Measurements from ENCODE around the gene AKAP12. TPM values are rescaled to one million over a fixed set of nuclear protein-coding genes. Genes with fewer than 3 reads are reported as not detected.

AKAP12 gene
- total RNA-seq, 1 experiment from 2014 or later = 90.0 TPM

- DNase-seq (ENCODE audit: low spot score) = no peak
- ATAC-seq = no peak
- H3K27ac Mint-ChIP-seq = no peak overlapping the region
- H3K36me3 Mint-ChIP-seq = no peaks in the 10 kb centered on the region
- no peak overlapping the region for H3K4me3 Mint-ChIP-seq
- H3K4me1 Mint-ChIP-seq = peaks cover 18% of the 10 kb centered on the region
- no peaks in the 10 kb centered on the region for H3K9me3 Mint-ChIP-seq
- no peak for TF ChIP-seq ZNF532 (CRISPR knock-in tag; IDR thresholded peaks at IDR 0.05; ENCODE audit: borderline replicate concordance)
- TF ChIP-seq CREM (CRISPR knock-in tag; IDR thresholded peaks at IDR 0.05) = no peak
- TF ChIP-seq CTCF (IDR thresholded peaks at IDR 0.05) = no peak
- no peak for TF ChIP-seq FOXP1 (CRISPR knock-in tag; IDR thresholded peaks at IDR 0.05; ENCODE audit: borderline replicate concordance)
- TF ChIP-seq, protein P1, sequence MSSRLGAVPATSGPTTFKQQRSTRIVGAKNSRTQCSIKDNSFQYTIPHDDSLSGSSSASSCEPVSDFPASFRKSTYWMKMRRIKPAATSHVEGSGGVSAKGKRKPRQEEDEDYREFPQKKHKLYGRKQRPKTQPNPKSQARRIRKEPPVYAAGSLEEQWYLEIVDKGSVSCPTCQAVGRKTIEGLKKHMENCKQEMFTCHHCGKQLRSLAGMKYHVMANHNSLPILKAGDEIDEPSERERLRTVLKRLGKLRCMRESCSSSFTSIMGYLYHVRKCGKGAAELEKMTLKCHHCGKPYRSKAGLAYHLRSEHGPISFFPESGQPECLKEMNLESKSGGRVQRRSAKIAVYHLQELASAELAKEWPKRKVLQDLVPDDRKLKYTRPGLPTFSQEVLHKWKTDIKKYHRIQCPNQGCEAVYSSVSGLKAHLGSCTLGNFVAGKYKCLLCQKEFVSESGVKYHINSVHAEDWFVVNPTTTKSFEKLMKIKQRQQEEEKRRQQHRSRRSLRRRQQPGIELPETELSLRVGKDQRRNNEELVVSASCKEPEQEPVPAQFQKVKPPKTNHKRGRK (CRISPR knock-in tag; IDR thresholded peaks at IDR 0.05; ENCODE audit: borderline replicate concordance) = no peak
- no peak for TF ChIP-seq ZNF121 (CRISPR knock-in tag; IDR thresholded peaks at IDR 0.05)
- no peak for TF ChIP-seq ZNF263 (CRISPR knock-in tag; IDR thresholded peaks at IDR 0.05; ENCODE audit: low read depth)
- no peak for TF ChIP-seq ZNF671 (CRISPR knock-in tag; IDR thresholded peaks at IDR 0.05)
- TF ChIP-seq IRF1 (CRISPR knock-in tag; IDR thresholded peaks at IDR 0.05) = no peak
- TF ChIP-seq ATF1 (CRISPR knock-in tag; IDR thresholded peaks at IDR 0.05) = no peak
- TF ChIP-seq, protein P2, sequence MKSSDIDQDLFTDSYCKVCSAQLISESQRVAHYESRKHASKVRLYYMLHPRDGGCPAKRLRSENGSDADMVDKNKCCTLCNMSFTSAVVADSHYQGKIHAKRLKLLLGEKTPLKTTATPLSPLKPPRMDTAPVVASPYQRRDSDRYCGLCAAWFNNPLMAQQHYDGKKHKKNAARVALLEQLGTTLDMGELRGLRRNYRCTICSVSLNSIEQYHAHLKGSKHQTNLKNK (CRISPR knock-in tag; IDR thresholded peaks at IDR 0.05) = no peak
- no peak for TF ChIP-seq RELA (CRISPR knock-in tag; IDR thresholded peaks at IDR 0.05; ENCODE audit: borderline replicate concordance)
- H3K27me3 Mint-ChIP-seq (ENCODE audit: low read depth) = no peaks in the 10 kb centered on the region
- CTCF ChIA-PET = interaction anchor here (1.0 kb wide), 1 partner anchor 9 kb away, joined by 3 read pairs; no protein-coding TSS in a partner anchor
- POLR2A ChIA-PET = no interaction called here
Observed at GRCh38 chr6:151300267-151300991, 60.7 kb downstream of the AKAP12 start.

DNA sequence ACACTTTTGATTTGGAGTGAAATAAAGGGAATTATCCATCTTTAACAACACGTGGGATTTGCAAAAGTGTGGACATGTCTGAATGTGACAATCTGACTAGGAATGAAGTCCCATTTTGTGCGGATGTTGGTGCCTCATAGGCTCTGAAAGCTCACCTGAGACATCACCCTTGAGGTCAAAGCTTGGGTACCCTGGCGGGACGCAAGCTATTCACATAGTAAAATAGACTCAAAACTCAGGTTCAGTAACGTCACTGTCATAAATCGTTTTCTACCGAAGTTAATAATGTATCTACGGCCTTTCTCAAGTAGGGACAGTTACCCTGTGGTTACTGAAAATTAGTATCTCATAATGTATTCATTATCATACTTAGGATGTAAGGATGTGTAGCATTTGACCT lies 61.8 kb downstream of the AKAP12 start:
- CTCF ChIA-PET = interaction anchor here (0.6 to 0.8 kb wide), 2 partner anchors 23 to 287 kb away, joined by 3 read pairs; no protein-coding TSS in a partner anchor
- POLR2A ChIA-PET = no interaction called here
- Mint-ChIP-seq H3K9me3 (no peaks in the 10 kb centered on the region), H3K36me3 (no peaks in the 10 kb centered on the region), H3K27me3 (ENCODE audit: low read depth) (no peaks in the 10 kb centered on the region), H3K4me1 (peaks cover 18% of the 10 kb centered on the region), H3K27ac (no peak overlapping the region), H3K4me3 (no peak overlapping the region)
- DNase-seq (ENCODE audit: low spot score) (no peak), ATAC-seq (no peak)
- no peak for TF ChIP-seq NR1H2 (CRISPR knock-in tag; IDR thresholded peaks at IDR 0.05)
- TF ChIP-seq, protein P3, sequence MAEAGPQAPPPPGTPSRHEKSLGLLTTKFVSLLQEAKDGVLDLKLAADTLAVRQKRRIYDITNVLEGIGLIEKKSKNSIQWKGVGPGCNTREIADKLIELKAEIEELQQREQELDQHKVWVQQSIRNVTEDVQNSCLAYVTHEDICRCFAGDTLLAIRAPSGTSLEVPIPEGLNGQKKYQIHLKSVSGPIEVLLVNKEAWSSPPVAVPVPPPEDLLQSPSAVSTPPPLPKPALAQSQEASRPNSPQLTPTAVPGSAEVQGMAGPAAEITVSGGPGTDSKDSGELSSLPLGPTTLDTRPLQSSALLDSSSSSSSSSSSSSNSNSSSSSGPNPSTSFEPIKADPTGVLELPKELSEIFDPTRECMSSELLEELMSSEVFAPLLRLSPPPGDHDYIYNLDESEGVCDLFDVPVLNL (CRISPR knock-in tag; IDR thresholded peaks at IDR 0.05; ENCODE audit: borderline replicate concordance, low read depth) = no peak
- TF ChIP-seq, protein P4, sequence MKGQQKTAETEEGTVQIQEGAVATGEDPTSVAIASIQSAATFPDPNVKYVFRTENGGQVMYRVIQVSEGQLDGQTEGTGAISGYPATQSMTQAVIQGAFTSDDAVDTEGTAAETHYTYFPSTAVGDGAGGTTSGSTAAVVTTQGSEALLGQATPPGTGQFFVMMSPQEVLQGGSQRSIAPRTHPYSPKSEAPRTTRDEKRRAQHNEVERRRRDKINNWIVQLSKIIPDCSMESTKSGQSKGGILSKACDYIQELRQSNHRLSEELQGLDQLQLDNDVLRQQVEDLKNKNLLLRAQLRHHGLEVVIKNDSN (CRISPR knock-in tag; IDR thresholded peaks at IDR 0.05) = no peak
- no peak for TF ChIP-seq AR (CRISPR knock-in tag; IDR thresholded peaks at IDR 0.05)
- TF ChIP-seq, protein P5, sequence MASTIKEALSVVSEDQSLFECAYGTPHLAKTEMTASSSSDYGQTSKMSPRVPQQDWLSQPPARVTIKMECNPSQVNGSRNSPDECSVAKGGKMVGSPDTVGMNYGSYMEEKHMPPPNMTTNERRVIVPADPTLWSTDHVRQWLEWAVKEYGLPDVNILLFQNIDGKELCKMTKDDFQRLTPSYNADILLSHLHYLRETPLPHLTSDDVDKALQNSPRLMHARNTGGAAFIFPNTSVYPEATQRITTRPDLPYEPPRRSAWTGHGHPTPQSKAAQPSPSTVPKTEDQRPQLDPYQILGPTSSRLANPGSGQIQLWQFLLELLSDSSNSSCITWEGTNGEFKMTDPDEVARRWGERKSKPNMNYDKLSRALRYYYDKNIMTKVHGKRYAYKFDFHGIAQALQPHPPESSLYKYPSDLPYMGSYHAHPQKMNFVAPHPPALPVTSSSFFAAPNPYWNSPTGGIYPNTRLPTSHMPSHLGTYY (CRISPR knock-in tag; IDR thresholded peaks at IDR 0.05) = no peak
- TF ChIP-seq KAT7 (CRISPR knock-in tag; IDR thresholded peaks at IDR 0.05; ENCODE audit: borderline replicate concordance) = no peak
- no peak for TF ChIP-seq GABPB1 (CRISPR knock-in tag; IDR thresholded peaks at IDR 0.05)

Measured in WTC11 (cell line).